HG03097 (cell line): ENCODE data around the gene PIK3C2G.
A peak's percentile ranks its signal among the peaks of the same experiment; 100 is the strongest.
"Not testable (repeated sequence)": the region's sequence is repeated elsewhere in the genome, so short reads cannot be mapped to it uniquely, and the experiment has no call there.

Experiments
- ATAC-seq: cut with Tn5 transposase; IDR thresholded peaks from one replicate; pipeline ENCODE4 v1.9.1; 2021; ENCODE audit not compliant: unreplicated experiment, low FRiP score

Gene PIK3C2G

GRCh38 chr12:18467620-18468245 is 206.4 kb downstream of the PIK3C2G start:
- peak; percentile 73 for ATAC-seq

DNA sequence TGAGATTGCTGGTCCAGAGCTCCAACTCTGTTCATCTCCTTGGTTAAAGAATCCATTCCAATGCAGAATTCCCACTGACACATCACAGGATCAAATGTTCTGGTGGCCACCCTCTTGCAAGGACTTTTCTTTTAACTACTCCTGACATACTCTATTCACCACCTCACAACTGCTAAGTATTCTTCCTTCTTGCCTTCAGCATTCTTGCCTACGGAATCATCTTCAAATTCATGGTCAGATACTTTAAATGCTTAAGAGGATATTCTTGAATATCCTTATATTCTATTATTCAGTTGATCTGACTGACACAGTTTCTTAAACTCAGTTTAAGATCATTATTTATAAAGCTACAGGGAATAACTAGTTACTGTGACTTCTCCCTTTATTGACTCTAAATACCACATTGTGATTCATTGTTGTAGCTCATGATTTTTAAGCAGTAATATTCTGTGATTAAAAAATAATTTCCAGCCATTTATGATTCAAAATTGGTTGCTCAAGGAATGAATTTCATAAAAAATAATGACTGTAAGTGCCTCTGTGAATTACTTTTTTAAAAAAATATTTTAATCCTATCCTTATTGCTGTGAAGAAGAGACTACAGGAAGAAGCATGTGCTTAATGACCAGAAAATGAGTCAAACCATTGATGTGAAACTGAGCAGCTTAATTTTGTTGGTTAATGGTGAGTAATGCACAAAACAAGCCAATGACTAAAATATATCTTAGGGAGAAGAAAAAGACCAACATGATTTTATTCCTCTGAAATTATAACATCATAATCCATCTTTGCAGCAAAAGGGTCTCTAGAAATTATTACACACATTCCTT is 207.1 kb downstream of the PIK3C2G start:
- ATAC-seq, result no peak

GRCh38 chr12:18470251-18470650 is 208.9 kb downstream of the PIK3C2G start:
- no peak for ATAC-seq

DNA sequence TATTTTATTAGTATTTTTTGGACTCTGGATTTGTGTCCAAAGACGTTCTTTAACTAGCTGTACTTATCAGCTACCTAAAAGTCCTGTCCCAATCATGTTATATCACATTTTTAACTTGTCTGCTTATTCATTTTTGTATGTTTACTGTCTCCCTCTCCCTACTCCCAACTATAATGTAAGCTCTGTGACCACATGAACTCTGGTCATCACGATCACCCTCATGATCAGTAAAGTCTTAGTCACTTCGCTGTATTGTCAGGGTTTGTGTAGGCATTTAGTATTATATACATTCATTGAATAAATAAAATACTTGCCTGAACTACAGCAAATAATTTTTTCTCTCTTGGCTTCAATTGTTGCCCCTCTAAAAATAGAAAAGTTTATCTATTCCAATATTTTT is 211.0 kb downstream of the PIK3C2G start:
- no peak for ATAC-seq

DNA sequence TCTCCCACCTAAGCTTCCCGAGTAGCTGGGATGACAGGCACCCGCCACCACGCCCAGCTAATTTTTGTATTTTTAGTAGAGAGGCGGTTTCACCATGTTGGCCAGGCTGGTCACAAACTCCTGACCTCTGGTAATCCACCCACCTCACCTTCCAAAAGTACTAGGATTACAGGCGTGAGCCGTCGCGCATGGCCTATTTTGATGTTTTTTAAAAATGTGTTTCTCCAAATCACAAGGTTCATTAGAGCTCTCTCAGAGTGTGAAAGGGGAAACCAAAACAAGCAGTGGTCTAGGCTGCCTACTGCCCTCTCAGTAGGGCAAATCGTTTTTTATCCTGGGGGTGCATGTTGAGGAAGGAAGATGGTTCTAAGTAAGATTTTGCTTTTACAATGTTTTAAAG is 211.5 kb downstream of the PIK3C2G start:
- no peak for ATAC-seq

- no peak for ATAC-seq
Observed at GRCh38 chr12:18476861-18477260, 215.5 kb downstream of the PIK3C2G start.

DNA sequence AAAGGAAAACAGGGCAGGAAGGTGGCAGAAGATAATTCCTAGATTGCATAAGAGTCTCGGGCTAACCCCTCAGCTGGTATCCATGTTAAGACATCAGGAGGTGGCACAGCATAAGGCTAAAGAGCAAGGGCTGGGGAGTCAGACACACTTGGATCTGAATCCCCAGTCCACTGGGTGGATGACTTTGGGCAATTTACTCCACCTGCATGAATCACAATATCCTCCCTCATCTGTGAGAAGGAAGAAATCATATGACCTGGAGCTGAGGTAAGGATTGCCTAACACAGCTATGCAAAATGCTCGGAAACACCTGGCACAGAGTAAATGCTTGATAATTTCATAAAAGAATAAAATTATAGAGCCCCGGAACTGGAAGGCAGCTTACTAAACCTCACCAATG is 217.9 kb downstream of the PIK3C2G start:
- no peak for ATAC-seq

GRCh38 chr12:18482601-18483120 is 221.3 kb downstream of the PIK3C2G start:
- no peak for ATAC-seq

- no peak for ATAC-seq
Observed at GRCh38 chr12:18483698-18484325, 222.5 kb downstream of the PIK3C2G start.

GRCh38 chr12:18486036-18486435 is 224.7 kb downstream of the PIK3C2G start:
- ATAC-seq, result no peak

DNA sequence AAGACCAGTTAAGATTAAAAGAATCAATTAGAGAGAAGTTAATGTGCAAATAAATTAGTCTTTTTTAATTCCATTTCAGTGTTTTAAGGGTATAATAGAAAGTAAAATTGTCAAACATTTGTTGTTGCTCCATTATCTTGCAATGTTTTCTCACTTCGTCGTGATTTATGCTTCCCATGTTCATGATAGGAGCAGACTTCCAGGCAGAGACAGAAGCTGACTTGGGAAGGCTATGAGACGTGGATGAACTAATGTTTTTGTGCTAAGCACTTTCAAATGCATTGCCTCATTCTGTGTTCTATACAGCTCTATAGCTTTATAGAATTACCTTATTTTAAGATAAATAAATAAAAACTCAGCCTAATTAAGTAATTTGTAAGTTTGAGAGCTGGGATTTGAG is 226.2 kb downstream of the PIK3C2G start:
- ATAC-seq, result no peak

DNA sequence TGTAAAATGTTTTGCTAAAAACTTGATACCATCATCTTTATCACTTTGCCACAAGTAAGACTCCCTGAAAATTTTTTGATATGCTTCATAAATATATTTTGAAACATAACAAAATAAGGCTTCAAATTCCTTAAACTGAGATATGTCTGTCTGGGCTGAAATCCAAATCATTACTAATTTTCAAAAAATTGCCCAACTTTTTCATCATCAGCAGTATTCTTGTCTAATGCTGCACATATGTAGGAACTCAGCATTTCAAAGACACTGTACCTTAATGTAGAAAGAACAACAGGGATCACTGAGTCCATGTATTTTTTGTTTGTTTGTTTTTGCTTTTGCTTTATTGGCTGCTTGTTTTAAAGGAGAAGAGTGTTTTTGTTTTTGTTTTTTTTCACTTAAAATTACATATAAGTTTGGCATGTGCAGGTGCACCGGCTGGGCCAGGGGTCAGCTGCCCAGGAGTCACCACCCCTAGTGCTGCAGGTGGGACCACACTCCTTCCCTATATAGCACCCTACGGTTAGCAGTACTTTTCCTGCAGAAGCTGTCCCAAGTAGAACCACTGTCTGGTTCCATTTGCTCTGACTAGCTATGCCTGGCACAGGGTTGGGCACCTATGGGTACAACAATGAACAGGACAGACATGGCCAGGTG is 231.2 kb downstream of the PIK3C2G start:
- ATAC-seq, result no peak

DNA sequence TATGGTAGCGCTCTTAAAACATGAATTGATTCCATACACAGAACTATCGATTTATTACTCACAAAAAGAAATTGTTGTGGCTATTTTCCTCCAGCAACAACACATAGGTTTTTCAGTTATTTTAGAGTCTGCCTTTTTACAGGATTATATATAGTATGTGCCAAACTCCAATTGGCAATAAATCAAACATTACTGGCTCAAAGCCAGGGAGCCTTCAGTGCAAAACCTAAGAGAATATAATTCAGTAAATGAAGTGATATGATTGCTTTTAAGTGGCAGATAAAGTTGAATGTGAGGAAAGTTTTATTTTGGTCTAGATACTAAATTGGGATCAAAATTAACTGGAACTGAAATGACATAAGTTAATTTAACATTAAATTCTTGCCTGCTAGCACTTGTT is 234.8 kb downstream of the PIK3C2G start:
- no peak for ATAC-seq

DNA sequence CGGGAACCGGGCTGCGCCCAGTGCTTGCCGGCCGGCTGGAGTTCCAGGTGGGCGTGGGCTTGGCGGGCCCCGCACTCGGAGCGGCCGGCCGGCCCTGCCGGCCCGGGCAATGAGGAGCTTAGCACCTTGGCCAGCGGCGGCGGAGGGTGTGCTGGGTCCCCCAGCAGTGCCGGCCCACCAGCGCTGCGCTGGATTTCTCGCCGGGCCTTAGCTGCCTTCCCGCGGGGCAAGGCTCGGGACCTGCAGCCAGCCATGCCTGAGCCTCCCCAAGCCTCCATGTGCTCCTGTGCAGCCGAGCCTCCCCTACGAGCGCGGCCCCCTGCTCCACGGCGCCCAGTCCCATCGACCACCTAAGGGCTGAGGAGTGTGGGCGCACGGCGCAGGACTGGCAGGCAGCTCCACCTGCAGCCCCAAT is 238.8 kb downstream of the PIK3C2G start:
- ATAC-seq, result not testable (repeated sequence)

GRCh38 chr12:18500736-18501135 is 239.4 kb downstream of the PIK3C2G start:
- ATAC-seq, result not testable (repeated sequence)

- ATAC-seq, result no peak
Observed at GRCh38 chr12:18502422-18502968, 241.2 kb downstream of the PIK3C2G start.

DNA sequence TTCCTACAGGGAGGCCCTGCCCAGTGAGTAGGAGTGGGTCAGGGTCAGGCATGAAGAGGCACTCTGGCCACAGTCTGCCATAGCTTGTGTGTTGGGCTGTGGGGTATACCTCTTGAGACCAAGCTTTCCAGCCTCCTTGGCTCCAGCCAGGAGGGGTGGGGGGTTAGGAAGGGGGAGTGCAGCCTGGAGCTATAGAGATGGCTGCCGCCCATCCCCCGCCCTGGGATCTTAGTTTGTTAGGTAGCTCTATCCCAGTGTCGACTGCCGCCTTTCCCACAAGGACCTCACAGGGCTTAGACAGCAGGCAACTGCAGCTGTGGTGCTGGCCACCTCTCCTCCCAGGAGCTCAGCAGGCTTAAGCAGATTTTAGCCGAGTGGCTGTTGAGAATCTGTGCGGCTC is 260.1 kb downstream of the PIK3C2G start:
- no peak for ATAC-seq

DNA sequence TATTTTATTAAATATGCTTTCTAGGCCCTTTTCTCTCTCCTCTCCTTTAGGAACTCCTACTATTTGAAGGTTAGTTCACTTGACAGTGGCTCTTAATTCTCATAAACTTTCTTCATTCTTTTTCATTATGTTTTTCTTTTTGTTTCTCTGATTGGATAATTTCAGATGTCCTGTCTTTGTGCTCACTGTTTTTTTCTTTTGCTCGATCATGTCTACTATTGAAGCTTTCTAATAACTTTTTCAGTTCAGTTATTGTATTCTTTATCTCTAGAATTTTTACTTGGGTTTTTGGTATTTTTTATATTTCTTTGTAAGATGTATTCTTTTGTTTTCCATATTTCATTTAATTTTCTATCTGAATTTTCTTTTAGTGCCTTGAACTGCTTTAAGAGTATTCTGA is 261.5 kb downstream of the PIK3C2G start:
- no peak for ATAC-seq

GRCh38 chr12:18542497-18542896 is 281.2 kb downstream of the PIK3C2G start:
- not testable (repeated sequence) for ATAC-seq

DNA sequence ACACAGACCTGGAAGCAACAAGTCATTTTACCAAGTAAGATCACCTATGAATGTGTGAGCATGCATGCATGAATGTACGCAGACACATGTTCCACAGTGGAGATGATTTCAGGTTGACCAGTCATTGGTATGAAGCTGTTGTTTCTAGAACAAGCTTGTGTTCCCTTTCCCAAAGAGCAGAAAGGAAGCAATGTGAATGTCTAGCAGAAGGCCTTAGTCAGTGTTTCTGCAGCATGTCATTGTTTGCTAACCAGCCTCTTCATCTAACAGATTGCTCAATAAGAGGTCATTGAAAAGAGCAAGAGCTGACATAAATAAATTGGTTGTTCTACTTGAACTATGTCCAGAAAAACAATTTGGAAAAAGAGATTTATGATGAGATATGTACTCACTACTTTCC is 285.1 kb downstream of the PIK3C2G start:
- no peak for ATAC-seq

- ATAC-seq, result no peak
Observed at GRCh38 chr12:18549598-18549997, 288.3 kb downstream of the PIK3C2G start.
